OCI-LY3 (cell line): ENCODE results near the gene AHRR.

ENCODE experiments used
- CTCF ChIP-seq: fragments of 200-600, 300-600 bp; sonication (generic); IDR thresholded peaks from 2 replicates; pipeline ENCODE4 v1.5.1; 2014; ENCODE audit warnings: antibody characterized with exemption, low read length, low read depth
- EZH2phosphoT487 ChIP-seq: fragments of 200-600 bp; shearing (Covaris generic); IDR thresholded peaks from 2 replicates; pipeline ENCODE4 v1.6.1; 2018; ENCODE audit warnings: antibody characterized with exemption, mixed run types, low read depth

- TF ChIP-seq CTCF = no peak
- TF ChIP-seq EZH2phosphoT487 = no peak
These were observed 164.5 kb downstream of the AHRR start for GRCh38 chr5:485946-486491.
